Activated naive CD8-positive, alpha-beta T cell treated with anti-CD3 and anti-CD28 coated beads for 36 hours (primary cell): Measurements from ENCODE around the gene PRPS2. TPM values are rescaled to one million over a fixed set of nuclear protein-coding genes. Genes with fewer than 3 reads are reported as not detected.

Experiments
- DNase-seq: peaks from one replicate; pipeline ENCODE4 v3.0.0; 2021
- H3K27ac Mint-ChIP-seq: one replicate; pipeline ENCODE4 v1.8.0; 2022; ENCODE audit warnings: mild to moderate bottlenecking, moderate library complexity, mixed read lengths
- H3K27me3 Mint-ChIP-seq: one replicate; pipeline ENCODE4 v1.8.0; 2022; ENCODE audit warnings: mild to moderate bottlenecking, mixed read lengths
- H3K36me3 Mint-ChIP-seq: one replicate; pipeline ENCODE4 v1.8.0; 2021; ENCODE audit warnings: mild to moderate bottlenecking, mixed read lengths
- H3K4me1 Mint-ChIP-seq: one replicate; pipeline ENCODE4 v1.8.0; 2021; ENCODE audit warnings: mixed read lengths
- H3K4me3 Mint-ChIP-seq: one replicate; pipeline ENCODE4 v1.8.0; 2022; ENCODE audit warnings: mild to moderate bottlenecking, moderate library complexity, mixed read lengths
- H3K9me3 Mint-ChIP-seq: one replicate; pipeline ENCODE4 v1.8.0; 2022; ENCODE audit warnings: mixed read lengths
- total RNA-seq, 2 experiments: library from RNA; stranded (reverse); gene quantifications; one replicate each; pipeline ENCODE4 v1.2.3, GENCODE V29; 2021

The PRPS2 gene
- total RNA-seq, 2 experiments from 2014 or later, result 119 to 123 TPM

GRCh38 chrX:12865359-12865758 lies 74.1 kb downstream of the PRPS2 start:
- Mint-ChIP-seq H3K36me3 (peaks cover 5% of the 10 kb centered on the region), H3K27me3 (no peaks in the 10 kb centered on the region), H3K9me3 (peaks cover 4% of the 10 kb centered on the region), H3K27ac (no peak overlapping the region), H3K4me3 (no peak overlapping the region), H3K4me1 (no peaks in the 10 kb centered on the region)
- no peak for DNase-seq

DNA sequence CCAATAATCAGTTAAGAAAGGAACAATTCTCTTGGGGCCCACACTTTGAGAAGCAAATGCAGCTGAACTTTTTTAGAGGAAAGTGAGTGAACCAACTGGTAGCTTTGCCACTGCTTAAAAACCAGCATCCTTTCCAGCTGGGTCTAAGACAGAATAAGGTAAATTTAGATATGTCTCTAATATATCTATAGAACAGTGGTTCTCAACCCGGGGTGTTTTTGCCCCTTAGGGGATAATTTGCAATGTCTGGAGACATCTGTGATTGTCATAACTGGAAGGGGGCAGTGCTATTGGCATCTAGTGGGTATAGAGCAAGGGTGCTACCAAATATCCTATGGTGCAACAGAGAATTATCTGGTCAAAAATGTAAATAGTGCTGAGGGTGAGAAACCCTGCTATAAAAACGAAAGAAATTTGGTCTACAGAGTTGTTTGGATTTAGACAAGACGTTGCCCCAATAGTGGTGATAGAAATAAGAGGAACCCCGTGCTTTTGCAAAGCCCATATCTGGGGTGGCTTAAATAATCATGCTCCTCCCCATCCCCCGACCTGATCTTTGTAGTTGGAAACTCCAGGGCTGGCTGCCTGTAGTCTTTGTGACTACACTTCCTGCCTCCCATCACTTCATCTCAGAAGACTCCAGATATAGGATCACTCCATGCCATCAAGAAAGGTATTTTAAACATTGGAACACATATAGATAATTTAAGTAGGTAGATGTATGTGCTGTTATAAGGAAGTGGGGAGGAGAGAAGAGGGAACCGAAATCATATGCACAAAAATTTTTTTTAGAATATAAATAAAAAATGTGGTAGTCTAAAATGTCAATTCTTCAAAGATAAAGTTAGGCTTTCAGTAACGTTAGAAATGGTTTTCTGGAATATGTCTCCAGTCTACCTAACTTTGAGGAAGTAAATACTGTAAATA lies 75.5 kb downstream of the PRPS2 start, which contains the start of gene TLR7:
TLR7 (plus strand) TSS at position 622 of the 927 bp plus-strand sequence. CDS start 507 bp downstream, outside the sequence.
- Mint-ChIP-seq H3K9me3 (peaks cover 2% of the 10 kb centered on the region), H3K27ac (peak within 1 kb of the TSS; percentile 72), H3K36me3 (peaks cover 3% of the 10 kb centered on the region), H3K4me1 (no peaks in the 10 kb centered on the region), H3K4me3 (no peak within 1 kb of the TSS), H3K27me3 (no peaks in the 10 kb centered on the region)
- DNase-seq, result no peak

- Mint-ChIP-seq H3K4me3 (no peak overlapping the region), H3K4me1 (no peaks in the 10 kb centered on the region), H3K9me3 (peaks cover 2% of the 10 kb centered on the region), H3K36me3 (peaks cover under 1% of the 10 kb centered on the region), H3K27me3 (no peaks in the 10 kb centered on the region), H3K27ac (no peak overlapping the region)
- DNase-seq, result no peak
Observed at GRCh38 chrX:12867685-12868084, 76.5 kb downstream of the PRPS2 start.

DNA sequence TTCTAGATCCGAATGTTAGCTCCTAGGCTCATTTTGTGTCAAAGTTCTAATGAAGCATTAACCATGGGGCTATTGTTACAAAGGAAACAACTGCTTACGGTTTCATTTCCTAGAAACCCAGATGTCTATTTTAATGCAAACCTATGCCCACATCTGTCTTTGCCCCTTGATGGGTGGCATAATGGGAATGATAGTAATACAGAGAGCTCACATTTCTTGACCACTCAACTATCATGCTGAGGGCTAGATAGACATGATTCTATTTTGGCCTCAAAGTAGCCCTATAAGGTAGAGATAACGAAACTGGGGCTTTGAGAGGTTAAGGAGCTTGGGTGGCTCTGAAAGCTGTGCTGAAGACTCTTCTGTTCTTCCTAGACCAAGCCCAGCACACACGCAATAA lies 77.5 kb downstream of the PRPS2 start:
- peaks cover 2% of the 10 kb centered on the region for H3K9me3 Mint-ChIP-seq
- H3K4me3 Mint-ChIP-seq, result no peak overlapping the region
- no peak for DNase-seq
- H3K36me3 Mint-ChIP-seq, result no peaks in the 10 kb centered on the region
- no peaks in the 10 kb centered on the region for H3K4me1 Mint-ChIP-seq
- no peaks in the 10 kb centered on the region for H3K27me3 Mint-ChIP-seq
- H3K27ac Mint-ChIP-seq, result peak overlapping the region; percentile 51

DNA sequence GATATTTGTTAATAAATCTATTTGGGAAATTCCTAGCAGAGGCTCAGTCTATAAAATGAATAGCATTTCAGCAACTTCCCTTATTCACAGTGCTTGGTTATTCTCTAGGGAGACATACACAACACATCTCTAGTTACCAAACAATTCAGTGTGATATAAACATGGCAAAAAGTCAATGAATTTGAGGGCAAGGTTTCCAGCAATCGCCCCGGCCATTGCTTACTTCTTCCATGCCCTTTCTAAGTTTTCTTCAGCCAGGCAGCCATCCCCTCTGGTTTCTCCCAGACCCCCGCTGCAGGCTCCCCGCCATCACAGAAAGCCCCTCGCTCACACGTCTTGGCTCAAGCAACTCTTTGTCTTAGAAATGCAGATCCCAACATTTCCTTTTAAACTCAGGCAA lies 80.0 kb downstream of the PRPS2 start:
- Mint-ChIP-seq H3K4me1 (no peaks in the 10 kb centered on the region), H3K27me3 (no peaks in the 10 kb centered on the region), H3K36me3 (no peaks in the 10 kb centered on the region), H3K4me3 (no peak overlapping the region), H3K9me3 (peaks cover 2% of the 10 kb centered on the region), H3K27ac (no peak overlapping the region)
- DNase-seq, result no peak

- Mint-ChIP-seq H3K9me3 (peaks cover 2% of the 10 kb centered on the region), H3K36me3 (no peaks in the 10 kb centered on the region), H3K4me3 (no peak overlapping the region), H3K27me3 (no peaks in the 10 kb centered on the region), H3K27ac (no peak overlapping the region), H3K4me1 (no peaks in the 10 kb centered on the region)
- DNase-seq, result no peak
Observed at GRCh38 chrX:12872741-12873140, 81.5 kb downstream of the PRPS2 start.

Other genes with a start within 250 kb of the PRPS2 start
- gene TLR7, start 75.7 kb downstream of the PRPS2 start, total RNA-seq, result under 1 TPM; 0.21 to 0.28 TPM
- gene TLR8, start 115.2 kb downstream of the PRPS2 start, total RNA-seq, result not detected
- 1,000 to 10,000 TPM; 3,478 to 3,646 TPM for gene TMSB4X, start 183.7 kb downstream of the PRPS2 start, total RNA-seq